Body of pancreas (tissue), 4 donors: ENCODE data around the gene USF3.

ENCODE experiments used
- CTCF ChIP-seq, 7 experiments: fragments of 450-650 bp in 4 of 7; fragments of 200-600 bp in 3 of 7; sonication (generic) in 3 of 7; IDR thresholded peaks; one replicate each; pipeline ENCODE4 v1.5.1; 2016 to 2019; ENCODE audit warnings: antibody characterized with exemption in 7 of 7
- POLR2A ChIP-seq, 3 donors: fragments of 450-650 bp; IDR thresholded peaks; one replicate each; pipeline ENCODE4 v1.6.1; 2016; ENCODE audit warnings: antibody characterized with exemption in 3 of 3, mild to moderate bottlenecking in 2 of 3

- TF ChIP-seq CTCF (IDR thresholded peaks at IDR 0.05) (no peak), POLR2A (IDR thresholded peaks at IDR 0.05) (peak in 1 of 3 donors; percentile 24)
Measured at GRCh38 chr3:113625834-113626233, 70.6 kb downstream of the USF3 start.
